Endothelial cell of umbilical vein (primary cell): Measurements from ENCODE around the gene FNDC1. TPM values are rescaled to one million over a fixed set of nuclear protein-coding genes. Genes with fewer than 3 reads are reported as not detected.

Experiments
- BruUV-seq: library from RNA; stranded (reverse); fragments of 400-500 nt; replicated peaks from 2 replicates; lab custom pipeline; 2021; lab: Mats Ljungman, UMichigan
- CTCF ChIA-PET: fragments of 300-600, 350-600 bp; sonication (Branson Sonifier 250); formaldehyde crosslinking; loops from one replicate; lab custom pipeline; 2021; ENCODE audit warnings: antibody characterized with exemption, inconsistent platforms; lab: Charles Lee
- POLR2A ChIA-PET: fragments of 300-600, 350-600 bp; sonication (Branson Sonifier 250); formaldehyde crosslinking; loops from one replicate; lab custom pipeline; 2021; ENCODE audit warnings: antibody characterized with exemption, inconsistent platforms; lab: Charles Lee
- DNase-seq: peaks from one replicate; pipeline ENCODE4 v3.0.0-alpha.2; 2011; ENCODE audit warnings: low read depth, low spot score
- FAIRE-seq: peaks from 2 replicates; lab custom pipeline; 2011; peaks lifted over from hg19 to GRCh38; lab: Jason Lieb, UNC
- H2AFZ ChIP-seq: 2 replicates; pipeline ENCODE4 v1.6.0; 2012; ENCODE audit warnings: low read depth, low read length, control low read depth, inconsistent platforms
- H3K27ac ChIP-seq: 2 replicates; pipeline ENCODE4 v1.5.1; 2011; ENCODE audit warnings: low read depth, mild to moderate bottlenecking, control low read depth, low read length, moderate library complexity; ENCODE audit not compliant: insufficient read depth
- H3K27me3 ChIP-seq, 2 experiments: 2 replicates each; pipeline versions ENCODE4 v1.6.0 to v1.6.1; 2011; ENCODE audit warnings: low read length in 2 of 2, mixed read lengths in 1 of 2; ENCODE audit not compliant: control insufficient read depth in 2 of 2, insufficient read depth in 2 of 2
- H3K36me3 ChIP-seq, 2 experiments: 2 replicates in 1 of 2; 3 replicates in 1 of 2; pipeline ENCODE4 v1.5.1; 2011; ENCODE audit warnings: low read length in 2 of 2, mild to moderate bottlenecking in 1 of 2, moderate library complexity in 1 of 2; ENCODE audit not compliant: control insufficient read depth in 2 of 2, insufficient read depth in 2 of 2; ENCODE audit errors: extremely low read depth in 1 of 2
- H3K4me1 ChIP-seq: 3 replicates; pipeline ENCODE4 v1.5.1; 2011; ENCODE audit warnings: mild to moderate bottlenecking, low read length; ENCODE audit not compliant: control insufficient read depth, insufficient read depth; ENCODE audit errors: extremely low read depth
- H3K4me2 ChIP-seq: 2 replicates; pipeline ENCODE4 v1.6.1; 2011; ENCODE audit warnings: low read length, control low read depth, mixed read lengths; ENCODE audit not compliant: insufficient read depth
- H3K4me3 ChIP-seq, 3 experiments: fragments of 200-600 bp in 1 of 3; sonication (generic), shearing (Covaris generic) in 1 of 3; replicated peaks in 1 of 3; 2 replicates each; pipeline ENCODE4 v1.5.1; 2011 to 2016; ENCODE audit warnings: control low read depth in 3 of 3, low read length in 3 of 3, mild to moderate bottlenecking in 2 of 3, inconsistent platforms in 1 of 3, low read depth in 1 of 3, moderate library complexity in 1 of 3; ENCODE audit not compliant: insufficient read depth in 1 of 3
- H3K79me2 ChIP-seq: 2 replicates; pipeline ENCODE4 v1.6.0; 2012; ENCODE audit warnings: low read length, inconsistent platforms; ENCODE audit not compliant: control insufficient read depth, insufficient read depth
- H3K9ac ChIP-seq: replicated peaks from 2 replicates; pipeline ENCODE3; 2011; ENCODE audit warnings: low read length, control low read depth; ENCODE audit not compliant: insufficient read depth; ENCODE audit errors: extremely low read depth
- H3K9me1 ChIP-seq: replicated peaks from 3 replicates; pipeline ENCODE4 v1.6.0; 2011; ENCODE audit warnings: mild to moderate bottlenecking, low read length; ENCODE audit not compliant: control insufficient read depth, insufficient read depth; ENCODE audit errors: extremely low read depth
- H3K9me3 ChIP-seq: replicated peaks from 2 replicates; pipeline ENCODE4 v1.5.1; 2012; ENCODE audit warnings: low read length, inconsistent platforms; ENCODE audit not compliant: control insufficient read depth, insufficient read depth
- H4K20me1 ChIP-seq: replicated peaks from 2 replicates; pipeline ENCODE3; 2011; ENCODE audit warnings: mild to moderate bottlenecking, low read length; ENCODE audit not compliant: control insufficient read depth, insufficient read depth; ENCODE audit errors: extremely low read depth
- CTCF ChIP-seq, 2 donors: IDR thresholded peaks; 1 replicate in 1 of 2; 2 replicates in 1 of 2; pipeline ENCODE4 v1.5.1; 2011; ENCODE audit warnings: low read length in 2 of 2, mild to moderate bottlenecking in 2 of 2, moderate library complexity in 2 of 2, control low read depth in 1 of 2, inconsistent platforms in 1 of 2, low read depth in 1 of 2; ENCODE audit not compliant: insufficient read depth in 1 of 2; ENCODE audit errors: extremely low read depth in 1 of 2
- EZH2 ChIP-seq: IDR thresholded peaks from 2 replicates; pipeline ENCODE4 v1.6.1; 2012; ENCODE audit warnings: borderline replicate concordance, low read depth, mild to moderate bottlenecking, moderate library complexity, low read length, inconsistent platforms; ENCODE audit not compliant: severe bottlenecking
- FOS ChIP-seq: IDR thresholded peaks from 2 replicates; pipeline ENCODE4 v1.6.1; 2011; ENCODE audit warnings: mild to moderate bottlenecking, low read length, moderate library complexity, borderline replicate concordance; ENCODE audit not compliant: insufficient read depth
- GATA2 ChIP-seq: IDR thresholded peaks from 2 replicates; pipeline ENCODE4 v1.7.0; 2011; ENCODE audit warnings: low read depth, mild to moderate bottlenecking, moderate library complexity, mixed read lengths, low read length; ENCODE audit not compliant: insufficient read length, insufficient read depth
- JUN ChIP-seq: IDR thresholded peaks from 2 replicates; pipeline ENCODE4 v1.6.1; 2011; ENCODE audit warnings: borderline replicate concordance, low read depth; ENCODE audit not compliant: insufficient read length, insufficient read depth
- MAX ChIP-seq: IDR thresholded peaks from 2 replicates; pipeline ENCODE4 v1.6.1; 2011; ENCODE audit not compliant: insufficient read depth, insufficient read length
- MYC ChIP-seq: IDR thresholded peaks from one replicate; pipeline ENCODE4 v1.6.1; 2011; ENCODE audit warnings: mild to moderate bottlenecking, low read depth, low read length
- POLR2A ChIP-seq: IDR thresholded peaks from 2 replicates; pipeline ENCODE4 v1.6.1; 2012; ENCODE audit warnings: low read depth, mild to moderate bottlenecking, control low read depth, low read length
- POLR2AphosphoS5 ChIP-seq: IDR thresholded peaks from 2 replicates; pipeline ENCODE4 v1.6.1; 2012; ENCODE audit warnings: low read depth, mild to moderate bottlenecking, control low read depth, low read length, moderate library complexity; ENCODE audit not compliant: insufficient read depth
- dilution Hi-C: fragments of 300-500 bp; cut with MboI; formaldehyde crosslinking; loops from one replicate; pipeline ENCODE4 v1.15.0; 2019; ENCODE audit warnings: low sequenced_read_pairs; ENCODE audit not compliant: extremely low pct_ligation_motif_present
- intact Hi-C: fragments of 100-400 bp; cut with micrococcal nuclease; formaldehyde crosslinking; loops from one replicate; pipeline ENCODE4 v1.10.0; 2022
- polyA plus RNA-seq, 4 experiments: library from polyadenylated mRNA; depleted of rRNA in 3 of 4; stranded (reverse) in 3 of 4; unstranded in 1 of 4; fragments of >200 nt; gene quantifications; 2 replicates each; pipeline versions ENCODE4 v1.2.1 to v1.2.3, GENCODE V29; 2011 to 2012; ENCODE audit warnings: missing spikeins in 1 of 4
- total RNA-seq: library from RNA; stranded (reverse); gene quantifications from 2 replicates; pipeline ENCODE4 v1.2.3, GENCODE V29; 2021

FNDC1 gene
- total and polyA plus RNA-seq, 2 donors (not counting 3 experiments of a cell fraction or from before 2014, with no cell fraction given) = 0.04 TPM; not detected in 1

GRCh38 chr6:159302594-159302992 lies 133.4 kb downstream of the FNDC1 start:
- Histone ChIP-seq H3K27ac (no peak overlapping the region), H3K4me1 (no peaks in the 10 kb centered on the region), H3K9ac (no peak overlapping the region), H3K27me3 (no peaks in the 10 kb centered on the region), H3K9me1 (no peaks in the 10 kb centered on the region), H3K79me2 (no peaks in the 10 kb centered on the region), H3K36me3 (no peaks in the 10 kb centered on the region), H3K4me3 (no peak overlapping the region), H3K9me3 (no peaks in the 10 kb centered on the region), H2AFZ (no peak overlapping the region), H3K4me2 (no peak overlapping the region), H4K20me1 (no peaks in the 10 kb centered on the region)
- CTCF ChIA-PET = no interaction called here
- BruUV-seq = no TSS peak
- POLR2A ChIA-PET = no interaction called here
- dilution Hi-C loops (no loop called here), intact Hi-C loops (no loop called here)
- FAIRE-seq (no peak), DNase-seq (no peak)
- TF ChIP-seq CTCF (IDR thresholded peaks at IDR 0.05; ENCODE audit: extremely low read depth in 1 of 2, insufficient read depth in 1 of 2, low read depth in 1 of 2, low read length in 2 of 2) = no peak
- TF ChIP-seq MAX = no peak
- TF ChIP-seq MYC = no peak
- TF ChIP-seq FOS = no peak
- no peak for TF ChIP-seq JUN
- TF ChIP-seq EZH2 = no peak

GRCh38 chr6:159303159-159303558 lies 134.0 kb downstream of the FNDC1 start:
- H3K27ac ChIP-seq = no peak overlapping the region
- H2AFZ ChIP-seq = no peak overlapping the region
- intact Hi-C loops = no loop called here
- dilution Hi-C loops = no loop called here
- ChIA-PET CTCF (no interaction called here), POLR2A (no interaction called here)
- H3K4me3 ChIP-seq = no peak overlapping the region
- H3K36me3 ChIP-seq = no peaks in the 10 kb centered on the region
- no peak for TF ChIP-seq FOS
- no peak for TF ChIP-seq POLR2A
- TF ChIP-seq POLR2AphosphoS5 = no peak
- no peak for TF ChIP-seq EZH2
- TF ChIP-seq GATA2 = no peak
- TF ChIP-seq MYC = no peak
- no peak for TF ChIP-seq MAX
- no peak for TF ChIP-seq JUN
- no peak for TF ChIP-seq CTCF (IDR thresholded peaks at IDR 0.05; ENCODE audit: extremely low read depth in 1 of 2, insufficient read depth in 1 of 2, low read depth in 1 of 2, low read length in 2 of 2)
- H3K9ac ChIP-seq = no peak overlapping the region
- DNase-seq (no peak), FAIRE-seq (no peak)
- no TSS peak for BruUV-seq
- H3K4me1 ChIP-seq = no peaks in the 10 kb centered on the region
- no peaks in the 10 kb centered on the region for H3K27me3 ChIP-seq
- no peaks in the 10 kb centered on the region for H4K20me1 ChIP-seq
- no peaks in the 10 kb centered on the region for H3K9me3 ChIP-seq
- no peak overlapping the region for H3K4me2 ChIP-seq
- no peaks in the 10 kb centered on the region for H3K79me2 ChIP-seq
- no peaks in the 10 kb centered on the region for H3K9me1 ChIP-seq
